ENCODE data around the gene RPA3. TPM values are rescaled to one million over a fixed set of nuclear protein-coding genes. Genes with fewer than 3 reads are reported as not detected.

RPA3 gene
- total RNA-seq, 1 experiment from 2014 or later = 108 TPM

- Histone ChIP-seq H3K23me2 (ENCODE audit: insufficient read length, low read depth, low read length, poor library complexity, severe bottlenecking) (no peaks in the 10 kb centered on the region), H3K79me1 (ENCODE audit: insufficient read depth, low read depth, low read length, poor library complexity, severe bottlenecking) (no peaks in the 10 kb centered on the region), H3K14ac (ENCODE audit: insufficient read depth, low read length) (no peak overlapping the region), H3K18ac (ENCODE audit: insufficient read length, low read depth, low read length) (no peak overlapping the region), H3T11ph (ENCODE audit: low read length) (no peak overlapping the region), H4K8ac (replicated peaks; ENCODE audit: insufficient read length, low read depth, low read length) (no peak overlapping the region), H3K56ac (ENCODE audit: insufficient read length, low read depth, low read length) (no peak overlapping the region), H3K9ac (ENCODE audit: extremely low read depth, insufficient read length, low read length) (no peak overlapping the region), H4K5ac (ENCODE audit: insufficient read length, low read depth, low read length) (no peak overlapping the region), H2BK15ac (ENCODE audit: low read depth, low read length) (no peak overlapping the region), H3K4me2 (ENCODE audit: insufficient read depth, insufficient read length, low read length) (no peak overlapping the region), H4K20me1 (ENCODE audit: control insufficient read depth, insufficient read depth, insufficient read length) (no peaks in the 10 kb centered on the region), H3K79me2 (ENCODE audit: insufficient read depth, low read length) (no peaks in the 10 kb centered on the region), H2BK20ac (ENCODE audit: low read depth, low read length, poor library complexity, severe bottlenecking) (no peak overlapping the region), H2BK120ac (ENCODE audit: low read depth, low read length, poor library complexity, severe bottlenecking) (no peak overlapping the region), H3K27ac (ENCODE audit: insufficient read length, low read depth, low read length) (no peak overlapping the region), H3K4ac (ENCODE audit: low read depth, low read length) (no peak overlapping the region), H4K91ac (ENCODE audit: insufficient read length, low read depth, low read length) (no peak overlapping the region), H2AK5ac (ENCODE audit: insufficient read length, low read length) (no peak overlapping the region), H3K23ac (ENCODE audit: insufficient read length, low read depth, low read length) (no peak overlapping the region), H2BK12ac (ENCODE audit: insufficient read length, low read depth, low read length) (no peak overlapping the region), H2BK5ac (ENCODE audit: insufficient read length, low read length) (no peak overlapping the region), H3K27me3 (ENCODE audit: insufficient read depth, low read length) (no peaks in the 10 kb centered on the region), H3K4me1 (ENCODE audit: insufficient read depth, low read length) (no peaks in the 10 kb centered on the region; the same call in 1 of the 2 replicates), H2AFZ (ENCODE audit: low read length) (no peak overlapping the region), H3K9me3 (ENCODE audit: control insufficient read depth, low read depth, low read length) (no peaks in the 10 kb centered on the region)
- DNase-seq = no peak
- peaks cover 6 to 9% (median 6%) of the 10 kb centered on the region in 3 experiments; a peak in 6 of 7 replicates for H3K36me3 Mint-ChIP-seq (ENCODE audit: insufficient read depth in 1 of 3, low read depth in 3 of 3)
- no peaks in the 10 kb centered on the region for H3K27me3 Mint-ChIP-seq (ENCODE audit: low read depth)
- H3K27ac Mint-ChIP-seq = no peak overlapping the region
- H3K9me3 Mint-ChIP-seq = peaks cover 4% of the 10 kb centered on the region in 2 experiments
- no peak for TF ChIP-seq CTCF (conservative IDR thresholded peaks at IDR 0.05)
- 0 out of 4 replicates have a peak, but pooled peaks cover 0 to 9% of the 10 kb centered on the region in 2 experiments for H3K4me1 Mint-ChIP-seq
- H3K4me3 Mint-ChIP-seq = no peak overlapping the region
Measured at GRCh38 chr7:7681936-7682329, 36.5 kb downstream of the RPA3 start.
